ENCODE results near the gene EPHB1.

Gene EPHB1

GRCh38 chr3:134922866-134923265 lies 127.8 kb downstream of the EPHB1 start:
- in situ Hi-C loops (cut with HindIII; ENCODE audit: low pct_ligation_motif_present, low sequenced_read_pairs) = no loop called here
- no peak for TF ChIP-seq CTCF (IDR thresholded peaks at IDR 0.05; ENCODE audit: low read depth, low read length, missing control alignments)
- Histone ChIP-seq H3K27me3 (replicated peaks) (no peaks in the 10 kb centered on the region), H3K36me3 (replicated peaks) (no peaks in the 10 kb centered on the region), H3K4me3 (ENCODE audit: low read depth, low read length) (no peak overlapping the region), H3K27ac (no peak overlapping the region)
- DNase-seq = no peak

GRCh38 chr3:134923286-134923685 lies 128.2 kb downstream of the EPHB1 start:
- TF ChIP-seq CTCF (IDR thresholded peaks at IDR 0.05; ENCODE audit: low read depth, low read length, missing control alignments) = no peak
- in situ Hi-C loops (cut with HindIII; ENCODE audit: low pct_ligation_motif_present, low sequenced_read_pairs) = no loop called here
- Histone ChIP-seq H3K36me3 (replicated peaks) (no peaks in the 10 kb centered on the region), H3K27ac (no peak overlapping the region), H3K4me3 (ENCODE audit: low read depth, low read length) (no peak overlapping the region), H3K27me3 (replicated peaks) (no peaks in the 10 kb centered on the region)
- no peak for DNase-seq

GRCh38 chr3:134927599-134927998 lies 132.5 kb downstream of the EPHB1 start:
- no peaks in the 10 kb centered on the region for H3K36me3 ChIP-seq (replicated peaks)
- TF ChIP-seq CTCF (IDR thresholded peaks at IDR 0.05; ENCODE audit: low read depth, low read length, missing control alignments) = no peak
- DNase-seq = no peak
- no peak overlapping the region for H3K27ac ChIP-seq
- H3K4me3 ChIP-seq (ENCODE audit: low read depth, low read length) = no peak overlapping the region
- H3K27me3 ChIP-seq (replicated peaks) = no peaks in the 10 kb centered on the region
- in situ Hi-C loops (cut with HindIII; ENCODE audit: low pct_ligation_motif_present, low sequenced_read_pairs) = no loop called here

- Histone ChIP-seq H3K4me3 (ENCODE audit: low read depth, low read length) (no peak overlapping the region), H3K27ac (no peak overlapping the region), H3K27me3 (replicated peaks) (no peaks in the 10 kb centered on the region), H3K36me3 (replicated peaks) (no peaks in the 10 kb centered on the region)
- no peak for TF ChIP-seq CTCF (IDR thresholded peaks at IDR 0.05; ENCODE audit: low read depth, low read length, missing control alignments)
- in situ Hi-C loops (cut with HindIII; ENCODE audit: low pct_ligation_motif_present, low sequenced_read_pairs) = no loop called here
- DNase-seq = no peak
Observed at GRCh38 chr3:134928392-134928791, 133.3 kb downstream of the EPHB1 start.

- TF ChIP-seq CTCF (IDR thresholded peaks at IDR 0.05; ENCODE audit: low read depth, low read length, missing control alignments) = no peak
- Histone ChIP-seq H3K27me3 (replicated peaks) (no peaks in the 10 kb centered on the region), H3K27ac (no peak overlapping the region), H3K4me3 (ENCODE audit: low read depth, low read length) (no peak overlapping the region), H3K36me3 (replicated peaks) (no peaks in the 10 kb centered on the region)
- DNase-seq = no peak
- in situ Hi-C loops (cut with HindIII; ENCODE audit: low pct_ligation_motif_present, low sequenced_read_pairs) = no loop called here
Observed at GRCh38 chr3:134928819-134929218, 133.8 kb downstream of the EPHB1 start.

- no peak for DNase-seq
- TF ChIP-seq CTCF (IDR thresholded peaks at IDR 0.05; ENCODE audit: low read depth, low read length, missing control alignments) = no peak
- in situ Hi-C loops (cut with HindIII; ENCODE audit: low pct_ligation_motif_present, low sequenced_read_pairs) = no loop called here
- H3K36me3 ChIP-seq (replicated peaks) = no peaks in the 10 kb centered on the region
- no peak overlapping the region for H3K4me3 ChIP-seq (ENCODE audit: low read depth, low read length)
- no peak overlapping the region for H3K27ac ChIP-seq
- H3K27me3 ChIP-seq (replicated peaks) = no peaks in the 10 kb centered on the region
Observed at GRCh38 chr3:134929976-134930375, 134.9 kb downstream of the EPHB1 start.

Measured in brain microvascular endothelial cell (primary cell).